Measurements from ENCODE around the gene ZNF775. TPM values are rescaled to one million over a fixed set of nuclear protein-coding genes. Genes with fewer than 3 reads are reported as not detected.

The ZNF775 gene
- total RNA-seq, 1 donor from 2014 or later = 4.4 TPM

GRCh38 chr7:150431839-150432658 lies 52.9 kb downstream of the ZNF775 start:
- Histone ChIP-seq H3K4me3 (no peak overlapping the region), H3K27me3 (no peaks in the 10 kb centered on the region), H3K9me3 (no peaks in the 10 kb centered on the region), H3K36me3 (no peaks in the 10 kb centered on the region), H3K27ac (no peak overlapping the region), H3K4me1 (peaks cover 11% of the 10 kb centered on the region)
- intact Hi-C loops (cut with DNase I) = no loop called here
- DNase-seq (peak; percentile 32), ATAC-seq (peak; percentile 2)
- no peak for TF ChIP-seq CTCF (IDR thresholded peaks at IDR 0.05)

GRCh38 chr7:150432915-150433892 lies 54.1 kb downstream of the ZNF775 start:
- H3K36me3 ChIP-seq = no peaks in the 10 kb centered on the region
- peaks cover 10% of the 10 kb centered on the region for H3K4me1 ChIP-seq
- intact Hi-C loops (cut with DNase I) = no loop called here
- peak; percentile 31 for DNase-seq
- ATAC-seq = peak; percentile 76
- no peaks in the 10 kb centered on the region for H3K27me3 ChIP-seq
- no peak overlapping the region for H3K27ac ChIP-seq
- no peaks in the 10 kb centered on the region for H3K9me3 ChIP-seq
- peak overlapping the region; percentile 15 for H3K4me3 ChIP-seq
- TF ChIP-seq CTCF (IDR thresholded peaks at IDR 0.05) = no peak

GRCh38 chr7:150434240-150434639 lies 55.1 kb downstream of the ZNF775 start:
- no peak for ATAC-seq
- Histone ChIP-seq H3K27ac (no peak overlapping the region), H3K9me3 (no peaks in the 10 kb centered on the region), H3K4me3 (no peak overlapping the region), H3K4me1 (no peaks in the 10 kb centered on the region), H3K27me3 (no peaks in the 10 kb centered on the region), H3K36me3 (no peaks in the 10 kb centered on the region)
- no peak for TF ChIP-seq CTCF (IDR thresholded peaks at IDR 0.05)
- DNase-seq = no peak
- intact Hi-C loops (cut with DNase I) = no loop called here

GRCh38 chr7:150435047-150435389 lies 55.9 kb downstream of the ZNF775 start:
- H3K9me3 ChIP-seq = no peaks in the 10 kb centered on the region
- ATAC-seq (no peak), DNase-seq (no peak)
- no peak overlapping the region for H3K4me3 ChIP-seq
- H3K36me3 ChIP-seq = no peaks in the 10 kb centered on the region
- TF ChIP-seq CTCF (IDR thresholded peaks at IDR 0.05) = no peak
- no peaks in the 10 kb centered on the region for H3K4me1 ChIP-seq
- intact Hi-C loops (cut with DNase I) = no loop called here
- H3K27me3 ChIP-seq = no peaks in the 10 kb centered on the region
- no peak overlapping the region for H3K27ac ChIP-seq

- ATAC-seq (peak; percentile 80), DNase-seq (no peak)
- H3K27me3 ChIP-seq = no peaks in the 10 kb centered on the region
- TF ChIP-seq CTCF (IDR thresholded peaks at IDR 0.05) = no peak
- intact Hi-C loops (cut with DNase I) = no loop called here
- H3K4me3 ChIP-seq = no peak overlapping the region
- H3K36me3 ChIP-seq = no peaks in the 10 kb centered on the region
- no peak overlapping the region for H3K27ac ChIP-seq
- H3K9me3 ChIP-seq = no peaks in the 10 kb centered on the region
- H3K4me1 ChIP-seq = no peaks in the 10 kb centered on the region
These were observed 56.4 kb downstream of the ZNF775 start for GRCh38 chr7:150435390-150436073.
